ENCODE measurements around the gene LRCH1. TPM values are rescaled to one million over a fixed set of nuclear protein-coding genes. Genes with fewer than 3 reads are reported as not detected.
"Not testable (repeated sequence)": the region's sequence is repeated elsewhere in the genome, so short reads cannot be mapped to it uniquely, and the experiment has no call there.

LRCH1 gene
- 20.8 TPM for polyA plus RNA-seq (2013)

DNA sequence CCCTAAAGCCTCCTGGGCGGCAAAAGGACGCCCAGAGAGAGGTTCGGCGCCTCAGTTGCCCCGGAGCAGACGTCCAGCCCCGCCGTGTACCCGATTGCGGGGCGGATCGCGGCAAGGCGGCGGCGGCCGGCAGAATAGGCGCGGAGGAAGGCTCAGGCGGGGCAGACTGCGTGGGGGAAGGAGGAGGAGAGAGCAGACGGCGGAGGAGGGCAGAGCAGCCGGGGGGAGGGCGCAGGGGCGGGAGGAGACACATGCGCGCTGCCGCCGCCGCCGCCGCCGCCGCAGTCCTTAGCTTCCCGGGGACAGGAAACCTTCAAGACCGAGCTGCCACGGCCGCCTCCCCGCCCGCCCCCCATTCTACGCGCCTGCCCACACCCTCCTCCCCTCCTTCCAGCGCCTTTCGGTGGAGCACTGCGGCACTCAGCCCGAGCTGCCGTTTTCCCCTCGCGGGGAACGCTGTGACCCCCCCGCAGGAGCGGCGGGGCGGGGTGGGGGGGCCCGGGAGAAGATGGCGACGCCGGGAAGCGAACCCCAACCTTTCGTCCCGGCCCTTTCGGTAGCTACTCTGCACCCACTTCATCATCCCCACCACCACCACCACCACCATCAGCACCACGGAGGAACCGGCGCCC is at the start of gene LRCH1:
TSS of gene LRCH1 (plus strand) at position 282 of the 632 bp plus-strand sequence. CDS start at position 509, 227 bp downstream.
- no peaks in the 10 kb centered on the region for H3K27me3 ChIP-seq (replicated peaks in 2 of 5; ENCODE audit: control insufficient read depth in 4 of 5, insufficient read depth in 5 of 5, low read length in 4 of 5)
- H3K27ac ChIP-seq (ENCODE audit: insufficient read depth in 1 of 2, low read depth in 1 of 2, low read length in 2 of 2, poor library complexity in 1 of 2, severe bottlenecking in 2 of 2): peak within 1 kb of the TSS; percentile 78 to 88
- H3K4me1 ChIP-seq (ENCODE audit: control extremely low read depth in 1 of 4, control insufficient read depth in 4 of 4, insufficient read depth in 4 of 4, low read length in 3 of 4): peaks cover 21 to 51% (median 36%) of the 10 kb centered on the region in 4 experiments
- DNase-seq: peak; percentile 86 to 96 (median 89)
- no peaks in the 10 kb centered on the region for H3K9me3 ChIP-seq (ENCODE audit: control extremely low read depth in 1 of 5, control insufficient read depth in 4 of 5, insufficient read depth in 2 of 5, low read depth in 1 of 5, low read length in 4 of 5)
- no peaks in the 10 kb centered on the region for H3K36me3 ChIP-seq (ENCODE audit: control insufficient read depth in 4 of 4, insufficient read depth in 4 of 4, low read length in 3 of 4)
- POLR2A ChIA-PET: interaction anchor here (1.7 kb wide), 1 partner anchor 77 kb away, joined by 5 read pairs; no protein-coding TSS in a partner anchor
- WGBS (ENCODE audit: insufficient coverage): under 1% methylated on average over 46 of the region's 66 CpGs
- CTCF ChIA-PET: interaction anchor here (0.8 to 2.9 kb wide), 14 partner anchors 11 to 169 kb away, joined by 3 to 29 read pairs (median 10); no protein-coding TSS in a partner anchor
- peak within 1 kb of the TSS; percentile 81 to 95 (median 94) for H3K4me3 ChIP-seq (ENCODE audit: control insufficient read depth in 1 of 7, extremely low read depth in 1 of 7, insufficient read depth in 4 of 7, low read depth in 2 of 7, low read length in 6 of 7)

DNA sequence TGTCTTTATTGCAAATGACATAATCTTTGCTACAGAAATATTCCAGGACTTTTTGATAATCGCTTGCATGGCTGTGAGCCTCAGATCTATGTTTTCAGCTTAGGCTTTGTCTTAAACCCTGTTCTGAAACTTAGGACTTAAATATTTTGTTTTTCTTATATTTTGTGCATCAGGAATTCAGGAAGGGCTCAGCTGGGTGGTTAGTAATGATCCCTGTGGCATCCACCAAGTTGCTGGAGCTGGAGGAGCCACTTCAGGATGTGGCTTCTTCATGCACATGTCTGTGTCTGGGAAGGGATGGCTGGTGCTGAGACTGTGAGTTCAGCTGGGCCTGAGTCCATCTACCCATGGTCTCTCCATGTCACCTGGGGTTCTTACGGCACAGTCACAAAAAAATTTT is 48.9 kb upstream of the LRCH1 start:
- CTCF ChIA-PET: interaction anchor here (1.5 kb wide), 1 partner anchor 10 kb away, joined by 7 read pairs; no protein-coding TSS in a partner anchor
- H3K9me3 ChIP-seq (ENCODE audit: control extremely low read depth in 1 of 5, control insufficient read depth in 4 of 5, insufficient read depth in 2 of 5, low read depth in 1 of 5, low read length in 4 of 5): peaks cover 0 to 3% (median 0%) of the 10 kb centered on the region in 5 experiments
- H3K27me3 ChIP-seq (replicated peaks in 2 of 5; ENCODE audit: control insufficient read depth in 4 of 5, insufficient read depth in 5 of 5, low read length in 4 of 5): no peaks in the 10 kb centered on the region
- no peak for DNase-seq
- no peaks in the 10 kb centered on the region for H3K36me3 ChIP-seq (ENCODE audit: control insufficient read depth in 4 of 4, insufficient read depth in 4 of 4, low read length in 3 of 4)
- no peak overlapping the region for H3K4me3 ChIP-seq (ENCODE audit: control insufficient read depth in 1 of 7, extremely low read depth in 1 of 7, insufficient read depth in 4 of 7, low read depth in 2 of 7, low read length in 6 of 7)
- H3K4me1 ChIP-seq (ENCODE audit: control extremely low read depth in 1 of 4, control insufficient read depth in 4 of 4, insufficient read depth in 4 of 4, low read length in 3 of 4): peaks cover 0 to 7% (median 3%) of the 10 kb centered on the region in 4 experiments
- WGBS (ENCODE audit: insufficient coverage): 86% methylated on average over 1 of the region's 2 CpGs
- POLR2A ChIA-PET: no interaction called here
- H3K27ac ChIP-seq (ENCODE audit: insufficient read depth in 1 of 2, low read depth in 1 of 2, low read length in 2 of 2, poor library complexity in 1 of 2, severe bottlenecking in 2 of 2): no peak overlapping the region

DNA sequence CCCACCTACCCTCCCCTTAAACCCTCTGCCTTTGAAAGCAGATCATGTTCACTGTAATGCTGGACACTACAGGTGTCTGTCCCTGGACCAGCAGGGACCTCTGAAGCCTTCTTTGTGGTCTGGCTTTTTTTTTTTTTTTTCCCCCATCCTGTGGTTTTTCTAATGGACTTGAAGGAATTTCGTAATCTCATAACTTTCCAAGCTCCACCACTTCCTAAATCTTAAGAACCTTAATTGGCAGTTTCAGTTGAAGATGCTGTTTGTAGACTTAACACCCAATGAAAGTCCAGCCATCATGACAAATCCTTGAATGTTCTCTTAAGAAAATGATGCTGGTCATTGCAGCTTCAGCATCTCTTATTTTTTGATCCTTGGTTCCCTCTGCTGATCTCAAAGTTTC is 45.0 kb upstream of the LRCH1 start:
- peak in 1 of 3 donors; percentile 21 for DNase-seq
- Histone ChIP-seq H3K4me1 (ENCODE audit: control extremely low read depth in 1 of 4, control insufficient read depth in 4 of 4, insufficient read depth in 4 of 4, low read length in 3 of 4) (peaks cover 0 to 7% (median 3%) of the 10 kb centered on the region in 4 experiments), H3K36me3 (ENCODE audit: control insufficient read depth in 4 of 4, insufficient read depth in 4 of 4, low read length in 3 of 4) (no peaks in the 10 kb centered on the region), H3K9me3 (ENCODE audit: control extremely low read depth in 1 of 5, control insufficient read depth in 4 of 5, insufficient read depth in 2 of 5, low read depth in 1 of 5, low read length in 4 of 5) (peaks cover 0 to 3% (median 0%) of the 10 kb centered on the region in 5 experiments), H3K27ac (ENCODE audit: insufficient read depth in 1 of 2, low read depth in 1 of 2, low read length in 2 of 2, poor library complexity in 1 of 2, severe bottlenecking in 2 of 2) (no peak overlapping the region), H3K27me3 (replicated peaks in 2 of 5; ENCODE audit: control insufficient read depth in 4 of 5, insufficient read depth in 5 of 5, low read length in 4 of 5) (no peaks in the 10 kb centered on the region), H3K4me3 (ENCODE audit: control insufficient read depth in 1 of 7, extremely low read depth in 1 of 7, insufficient read depth in 4 of 7, low read depth in 2 of 7, low read length in 6 of 7) (no peak overlapping the region)
- ChIA-PET CTCF (interaction anchor here (0.6 to 1.0 kb wide), 2 partner anchors 14 to 214 kb away, joined by 3 read pairs; no protein-coding TSS in a partner anchor), POLR2A (no interaction called here)
- WGBS (ENCODE audit: insufficient coverage): 0% methylated on average over 1 of the region's 1 CpG

GRCh38 chr13:46509981-46510380 is 43.0 kb upstream of the LRCH1 start:
- no peak for DNase-seq
- POLR2A ChIA-PET: no interaction called here
- no peaks in the 10 kb centered on the region for H3K36me3 ChIP-seq (ENCODE audit: control insufficient read depth in 4 of 4, insufficient read depth in 4 of 4, low read length in 3 of 4)
- H3K4me1 ChIP-seq (ENCODE audit: control extremely low read depth in 1 of 4, control insufficient read depth in 4 of 4, insufficient read depth in 4 of 4, low read length in 3 of 4): peaks cover 0 to 7% (median 3%) of the 10 kb centered on the region in 4 experiments
- no peak overlapping the region for H3K27ac ChIP-seq (ENCODE audit: insufficient read depth in 1 of 2, low read depth in 1 of 2, low read length in 2 of 2, poor library complexity in 1 of 2, severe bottlenecking in 2 of 2)
- CTCF ChIA-PET: interaction anchor here (1.1 kb wide), 1 partner anchor 8 kb away, joined by 4 read pairs; no protein-coding TSS in a partner anchor
- no peak overlapping the region for H3K4me3 ChIP-seq (ENCODE audit: control insufficient read depth in 1 of 7, extremely low read depth in 1 of 7, insufficient read depth in 4 of 7, low read depth in 2 of 7, low read length in 6 of 7)
- WGBS (ENCODE audit: insufficient coverage): 100% methylated on average over 3 of the region's 4 CpGs
- H3K9me3 ChIP-seq (ENCODE audit: control extremely low read depth in 1 of 5, control insufficient read depth in 4 of 5, insufficient read depth in 2 of 5, low read depth in 1 of 5, low read length in 4 of 5): no peaks in the 10 kb centered on the region
- no peaks in the 10 kb centered on the region for H3K27me3 ChIP-seq (replicated peaks in 2 of 5; ENCODE audit: control insufficient read depth in 4 of 5, insufficient read depth in 5 of 5, low read length in 4 of 5)

- Histone ChIP-seq H3K4me1 (ENCODE audit: control extremely low read depth in 1 of 4, control insufficient read depth in 4 of 4, insufficient read depth in 4 of 4, low read length in 3 of 4) (peaks cover 2 to 10% (median 7%) of the 10 kb centered on the region in 4 experiments), H3K4me3 (ENCODE audit: control insufficient read depth in 1 of 7, extremely low read depth in 1 of 7, insufficient read depth in 4 of 7, low read depth in 2 of 7, low read length in 6 of 7) (no peak overlapping the region), H3K36me3 (ENCODE audit: control insufficient read depth in 4 of 4, insufficient read depth in 4 of 4, low read length in 3 of 4) (no peaks in the 10 kb centered on the region), H3K27me3 (replicated peaks in 2 of 5; ENCODE audit: control insufficient read depth in 4 of 5, insufficient read depth in 5 of 5, low read length in 4 of 5) (no peaks in the 10 kb centered on the region), H3K9me3 (ENCODE audit: control extremely low read depth in 1 of 5, control insufficient read depth in 4 of 5, insufficient read depth in 2 of 5, low read depth in 1 of 5, low read length in 4 of 5) (no peaks in the 10 kb centered on the region), H3K27ac (ENCODE audit: insufficient read depth in 1 of 2, low read depth in 1 of 2, low read length in 2 of 2, poor library complexity in 1 of 2, severe bottlenecking in 2 of 2) (no peak overlapping the region)
- POLR2A ChIA-PET: no interaction called here
- no peak for DNase-seq
- CTCF ChIA-PET: no interaction called here
- WGBS (ENCODE audit: insufficient coverage): 86% methylated on average over 2 of the region's 2 CpGs
These were observed 37.2 kb upstream of the LRCH1 start for GRCh38 chr13:46515803-46516202.

DNA sequence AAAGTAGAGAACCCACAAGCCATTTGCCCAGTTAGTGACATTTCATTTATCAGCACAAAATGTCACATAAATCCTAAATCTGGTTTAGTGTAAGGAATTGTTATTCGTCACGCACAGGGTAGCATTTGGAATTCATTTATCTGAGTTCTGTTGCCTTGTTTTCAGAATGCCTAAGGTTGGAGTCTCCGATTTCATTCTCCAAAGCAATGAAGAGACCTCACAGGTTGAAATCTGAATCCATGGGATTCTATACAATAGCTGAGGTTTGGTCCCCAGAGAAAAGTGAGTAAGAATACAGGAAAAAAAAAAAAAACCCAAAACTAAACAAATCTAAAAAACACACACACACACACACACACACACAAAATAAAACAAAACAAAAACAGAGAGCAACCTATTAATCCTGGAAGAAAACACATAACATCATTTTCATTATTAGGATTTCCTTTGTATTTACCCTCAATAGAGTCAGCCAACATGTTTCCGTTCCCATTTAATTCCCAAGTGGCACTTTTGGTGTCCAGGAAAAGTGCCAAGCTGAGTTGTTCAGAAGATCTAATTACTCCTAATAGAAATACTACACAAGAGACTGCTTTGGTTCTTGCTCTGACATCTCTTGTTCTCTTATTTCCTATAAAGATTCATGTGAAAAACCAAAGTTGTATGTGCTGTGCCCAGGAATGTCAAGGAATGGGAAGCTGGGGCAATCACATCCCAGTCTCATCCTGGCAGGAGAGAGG is 36.2 kb upstream of the LRCH1 start:
- Histone ChIP-seq H3K4me1 (ENCODE audit: control extremely low read depth in 1 of 4, control insufficient read depth in 4 of 4, insufficient read depth in 4 of 4, low read length in 3 of 4) (peaks cover 2 to 10% (median 7%) of the 10 kb centered on the region in 4 experiments), H3K27me3 (replicated peaks in 2 of 5; ENCODE audit: control insufficient read depth in 4 of 5, insufficient read depth in 5 of 5, low read length in 4 of 5) (no peaks in the 10 kb centered on the region), H3K36me3 (ENCODE audit: control insufficient read depth in 4 of 4, insufficient read depth in 4 of 4, low read length in 3 of 4) (no peaks in the 10 kb centered on the region), H3K4me3 (ENCODE audit: control insufficient read depth in 1 of 7, extremely low read depth in 1 of 7, insufficient read depth in 4 of 7, low read depth in 2 of 7, low read length in 6 of 7) (no peak overlapping the region), H3K9me3 (ENCODE audit: control extremely low read depth in 1 of 5, control insufficient read depth in 4 of 5, insufficient read depth in 2 of 5, low read depth in 1 of 5, low read length in 4 of 5) (peaks cover 0 to 6% (median 3%) of the 10 kb centered on the region in 5 experiments), H3K27ac (ENCODE audit: insufficient read depth in 1 of 2, low read depth in 1 of 2, low read length in 2 of 2, poor library complexity in 1 of 2, severe bottlenecking in 2 of 2) (no peak overlapping the region)
- ChIA-PET CTCF (no interaction called here), POLR2A (no interaction called here)
- no peak for DNase-seq
- WGBS (ENCODE audit: insufficient coverage): 94% methylated on average over 4 of the region's 4 CpGs

GRCh38 chr13:46517748-46518147 is 35.2 kb upstream of the LRCH1 start:
- peaks cover 2 to 10% (median 7%) of the 10 kb centered on the region in 4 experiments for H3K4me1 ChIP-seq (ENCODE audit: control extremely low read depth in 1 of 4, control insufficient read depth in 4 of 4, insufficient read depth in 4 of 4, low read length in 3 of 4)
- CTCF ChIA-PET: interaction anchor here (1.2 kb wide), 1 partner anchor 16 kb away, joined by 4 read pairs; no protein-coding TSS in a partner anchor
- H3K36me3 ChIP-seq (ENCODE audit: control insufficient read depth in 4 of 4, insufficient read depth in 4 of 4, low read length in 3 of 4); H3K27me3 ChIP-seq (replicated peaks in 2 of 5; ENCODE audit: control insufficient read depth in 4 of 5, insufficient read depth in 5 of 5, low read length in 4 of 5); DNase-seq; H3K9me3 ChIP-seq (ENCODE audit: control extremely low read depth in 1 of 5, control insufficient read depth in 4 of 5, insufficient read depth in 2 of 5, low read depth in 1 of 5, low read length in 4 of 5); POLR2A ChIA-PET; H3K4me3 ChIP-seq (ENCODE audit: control insufficient read depth in 1 of 7, extremely low read depth in 1 of 7, insufficient read depth in 4 of 7, low read depth in 2 of 7, low read length in 6 of 7); H3K27ac ChIP-seq (ENCODE audit: insufficient read depth in 1 of 2, low read depth in 1 of 2, low read length in 2 of 2, poor library complexity in 1 of 2, severe bottlenecking in 2 of 2): not testable (repeated sequence)
- WGBS (ENCODE audit: insufficient coverage): 100% methylated on average over 2 of the region's 5 CpGs

All from common myeloid progenitor, CD34-positive (primary cell).